Measurements from ENCODE around the gene TFCP2L1.

TFCP2L1 gene

DNA sequence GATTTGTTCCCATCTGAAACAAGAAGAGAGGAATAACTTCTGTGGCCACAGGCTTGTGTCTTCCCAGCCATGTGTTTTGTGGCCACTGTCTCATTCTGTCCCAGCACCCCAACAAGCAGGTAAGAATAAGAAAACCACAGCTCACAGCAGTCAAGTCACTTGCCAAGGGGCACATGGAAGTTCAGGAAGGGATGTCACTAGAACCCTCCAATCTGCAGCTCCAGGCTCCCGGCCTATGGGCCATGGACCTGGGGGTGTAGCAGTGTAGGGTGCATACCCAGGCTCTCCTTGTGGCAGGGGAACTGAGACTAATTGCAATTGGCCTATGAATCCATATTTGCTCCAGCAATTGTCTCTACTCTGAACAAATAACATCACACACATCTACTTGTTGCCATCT lies 112.5 kb downstream of the TFCP2L1 start:
- H3K4me3 ChIP-seq (replicated peaks; ENCODE audit: low read depth, low read length): no peak overlapping the region
- no peak for DNase-seq (ENCODE audit: extremely low read depth, low read depth)
- TF ChIP-seq, protein P1, sequence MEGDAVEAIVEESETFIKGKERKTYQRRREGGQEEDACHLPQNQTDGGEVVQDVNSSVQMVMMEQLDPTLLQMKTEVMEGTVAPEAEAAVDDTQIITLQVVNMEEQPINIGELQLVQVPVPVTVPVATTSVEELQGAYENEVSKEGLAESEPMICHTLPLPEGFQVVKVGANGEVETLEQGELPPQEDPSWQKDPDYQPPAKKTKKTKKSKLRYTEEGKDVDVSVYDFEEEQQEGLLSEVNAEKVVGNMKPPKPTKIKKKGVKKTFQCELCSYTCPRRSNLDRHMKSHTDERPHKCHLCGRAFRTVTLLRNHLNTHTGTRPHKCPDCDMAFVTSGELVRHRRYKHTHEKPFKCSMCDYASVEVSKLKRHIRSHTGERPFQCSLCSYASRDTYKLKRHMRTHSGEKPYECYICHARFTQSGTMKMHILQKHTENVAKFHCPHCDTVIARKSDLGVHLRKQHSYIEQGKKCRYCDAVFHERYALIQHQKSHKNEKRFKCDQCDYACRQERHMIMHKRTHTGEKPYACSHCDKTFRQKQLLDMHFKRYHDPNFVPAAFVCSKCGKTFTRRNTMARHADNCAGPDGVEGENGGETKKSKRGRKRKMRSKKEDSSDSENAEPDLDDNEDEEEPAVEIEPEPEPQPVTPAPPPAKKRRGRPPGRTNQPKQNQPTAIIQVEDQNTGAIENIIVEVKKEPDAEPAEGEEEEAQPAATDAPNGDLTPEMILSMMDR (IDR thresholded peaks at IDR 0.05; ENCODE audit: low read depth, low read length, missing control alignments): no peak

DNA sequence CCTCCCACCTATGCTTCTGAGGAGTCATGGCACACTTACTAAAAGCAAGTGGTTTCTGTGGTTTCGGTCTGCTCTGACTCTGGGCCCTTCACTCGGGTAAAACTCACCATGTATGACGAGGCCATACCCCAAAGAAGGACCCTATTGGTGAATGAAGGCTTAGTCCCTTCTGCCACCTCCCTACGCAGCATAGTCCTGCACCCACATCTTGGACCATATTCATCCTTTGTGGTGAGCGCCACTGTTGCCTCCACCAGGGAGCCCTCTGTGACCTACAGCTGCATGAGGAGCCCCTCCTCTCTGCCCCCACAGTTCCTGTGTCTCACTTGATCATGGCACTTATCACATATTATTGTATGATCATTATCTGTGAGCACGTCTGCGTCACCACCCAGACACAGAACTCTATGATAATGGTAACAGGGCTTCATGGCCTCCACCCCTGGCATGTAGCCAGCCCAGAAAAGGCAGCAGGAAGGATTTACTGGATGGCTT lies 113.3 kb downstream of the TFCP2L1 start:
- no peak overlapping the region for H3K4me3 ChIP-seq (replicated peaks; ENCODE audit: low read depth, low read length)
- TF ChIP-seq, protein P1 (IDR thresholded peaks at IDR 0.05; ENCODE audit: low read depth, low read length, missing control alignments): no peak
- DNase-seq (ENCODE audit: extremely low read depth, low read depth): no peak

DNA sequence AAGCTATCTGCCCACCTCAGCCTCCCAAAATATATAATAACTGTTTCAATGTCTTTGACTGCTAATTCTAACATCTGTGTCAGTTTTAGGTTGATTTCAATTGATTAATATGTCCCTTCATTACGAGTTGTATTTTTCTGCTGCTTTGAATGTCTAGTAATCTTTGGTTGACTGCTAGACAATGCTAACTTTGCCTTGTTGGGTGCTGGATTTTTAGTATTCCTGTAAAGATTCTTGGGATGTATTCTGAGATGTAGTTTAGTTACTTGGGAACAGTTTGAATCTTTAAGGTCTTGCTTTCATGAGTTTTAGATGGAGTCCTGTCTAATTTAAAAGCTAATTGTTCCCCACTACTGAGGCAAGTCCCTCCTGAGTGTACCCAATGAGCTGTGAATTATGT lies 114.4 kb downstream of the TFCP2L1 start:
- TF ChIP-seq, protein P1 (IDR thresholded peaks at IDR 0.05; ENCODE audit: low read depth, low read length, missing control alignments): no peak
- no peak for DNase-seq (ENCODE audit: extremely low read depth, low read depth)
- no peak overlapping the region for H3K4me3 ChIP-seq (replicated peaks; ENCODE audit: low read depth, low read length)

DNA sequence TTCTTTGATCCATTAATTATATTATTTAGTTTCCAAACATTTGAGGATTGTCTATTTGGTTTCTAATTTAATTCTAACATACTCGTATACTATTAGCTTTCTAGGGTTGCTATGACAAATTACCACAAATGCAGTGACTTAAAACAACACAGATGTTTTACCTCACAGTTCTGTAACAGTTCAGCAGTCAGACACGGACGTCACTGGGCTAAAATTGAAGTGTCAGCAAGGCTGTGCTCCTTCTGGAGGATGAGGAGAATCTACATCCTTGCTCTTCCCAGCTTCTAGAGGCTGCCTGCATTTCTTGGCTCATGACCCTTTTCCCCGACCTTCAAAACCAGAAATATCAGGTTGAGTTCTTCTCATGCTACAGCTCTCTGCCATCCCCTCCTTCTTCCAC lies 117.6 kb downstream of the TFCP2L1 start:
- TF ChIP-seq, protein P1 (IDR thresholded peaks at IDR 0.05; ENCODE audit: low read depth, low read length, missing control alignments): no peak
- DNase-seq (ENCODE audit: extremely low read depth, low read depth): peak; percentile 7
- H3K4me3 ChIP-seq (replicated peaks; ENCODE audit: low read depth, low read length): no peak overlapping the region

Measured in HFF-Myc (cell line).